GM19240 (cell line): ENCODE results near the gene PTCD1.
A peak's percentile ranks its signal among the peaks of the same experiment; 100 is the strongest.

Experiments used
- DNase-seq: peaks from one replicate; pipeline ENCODE4 v3.0.0; 2011; ENCODE audit warnings: low spot score; ENCODE audit not compliant: insufficient read length

Gene PTCD1

GRCh38 chr7:99438573-99439480 lies at the start of gene PTCD1, which contains the start of gene CPSF4:
Gene PTCD1, minus strand, starts transcription at chr7:99438798. Its CDS starts 3,556 bp downstream, at chr7:99435242.
Gene CPSF4, plus strand, starts transcription at chr7:99438943. Its CDS starts 140 bp downstream, at chr7:99439083.
- DNase-seq = peak; percentile 97

- no peak for DNase-seq
Measured at GRCh38 chr7:99485094-99485493, 46.5 kb upstream of the PTCD1 start.

GRCh38 chr7:99478464-99479440 lies 40.2 kb upstream of the PTCD1 start:
- no peak for DNase-seq

GRCh38 chr7:99476107-99476506 lies 37.5 kb upstream of the PTCD1 start:
- DNase-seq = no peak

- DNase-seq = peak; percentile 29
Measured at GRCh38 chr7:99473315-99473596, 34.7 kb upstream of the PTCD1 start.

GRCh38 chr7:99472561-99473314 lies 34.1 kb upstream of the PTCD1 start, which contains the start of gene ZNF789:
Gene ZNF789, plus strand, starts transcription at chr7:99472890. Its CDS starts 3,567 bp downstream, at chr7:99476457.
- peak; percentile 98 for DNase-seq

- DNase-seq = no peak
Measured at GRCh38 chr7:99469381-99470065, 30.9 kb upstream of the PTCD1 start.

GRCh38 chr7:99468336-99468918 lies 29.8 kb upstream of the PTCD1 start:
- DNase-seq = no peak

- no peak for DNase-seq
Measured at GRCh38 chr7:99465421-99465768, 26.8 kb upstream of the PTCD1 start.

- no peak for DNase-seq
Measured at GRCh38 chr7:99461221-99461620, 22.6 kb upstream of the PTCD1 start.

GRCh38 chr7:99460651-99461050 lies 22.1 kb upstream of the PTCD1 start:
- no peak for DNase-seq

GRCh38 chr7:99459087-99459486 lies 20.5 kb upstream of the PTCD1 start:
- DNase-seq = no peak

- no peak for DNase-seq
Measured at GRCh38 chr7:99457650-99458493, 19.3 kb upstream of the PTCD1 start.

- DNase-seq = no peak
Measured at GRCh38 chr7:99457050-99457649, 18.6 kb upstream of the PTCD1 start.

- DNase-seq = no peak
Measured at GRCh38 chr7:99456288-99456687, 17.7 kb upstream of the PTCD1 start.

- no peak for DNase-seq
Measured at GRCh38 chr7:99455874-99456273, 17.3 kb upstream of the PTCD1 start.

- no peak for DNase-seq
Measured at GRCh38 chr7:99453105-99453504, 14.5 kb upstream of the PTCD1 start.

GRCh38 chr7:99452541-99452940 lies 13.9 kb upstream of the PTCD1 start:
- DNase-seq = no peak

- DNase-seq = no peak
Measured at GRCh38 chr7:99451936-99452335, 13.3 kb upstream of the PTCD1 start.
